Adrenal gland (tissue), 5 donors: ENCODE measurements around the gene DUSP10.

Experiments used
- POLR2A ChIP-seq, 2 donors: fragments of 450-650 bp; IDR thresholded peaks; one replicate each; pipeline ENCODE4 v1.6.1; 2017; ENCODE audit warnings: antibody characterized with exemption in 2 of 2, mild to moderate bottlenecking in 2 of 2, moderate library complexity in 1 of 2
- TF ChIP-seq, protein P1 (sequence below), 6 experiments: fragments of 450-650 bp in 4 of 6; fragments of 200-600 bp in 2 of 6; sonication (generic) in 1 of 6; IDR thresholded peaks; 1 replicate in 5 of 6; 2 replicates in 1 of 6; pipeline versions ENCODE4 v1.5.1 to v1.8.0; 2016 to 2021; ENCODE audit warnings: antibody characterized with exemption in 6 of 6, mild to moderate bottlenecking in 2 of 6, moderate library complexity in 1 of 6
- donor health status: DM: no; HTN: no; CAD: no.

DNA sequence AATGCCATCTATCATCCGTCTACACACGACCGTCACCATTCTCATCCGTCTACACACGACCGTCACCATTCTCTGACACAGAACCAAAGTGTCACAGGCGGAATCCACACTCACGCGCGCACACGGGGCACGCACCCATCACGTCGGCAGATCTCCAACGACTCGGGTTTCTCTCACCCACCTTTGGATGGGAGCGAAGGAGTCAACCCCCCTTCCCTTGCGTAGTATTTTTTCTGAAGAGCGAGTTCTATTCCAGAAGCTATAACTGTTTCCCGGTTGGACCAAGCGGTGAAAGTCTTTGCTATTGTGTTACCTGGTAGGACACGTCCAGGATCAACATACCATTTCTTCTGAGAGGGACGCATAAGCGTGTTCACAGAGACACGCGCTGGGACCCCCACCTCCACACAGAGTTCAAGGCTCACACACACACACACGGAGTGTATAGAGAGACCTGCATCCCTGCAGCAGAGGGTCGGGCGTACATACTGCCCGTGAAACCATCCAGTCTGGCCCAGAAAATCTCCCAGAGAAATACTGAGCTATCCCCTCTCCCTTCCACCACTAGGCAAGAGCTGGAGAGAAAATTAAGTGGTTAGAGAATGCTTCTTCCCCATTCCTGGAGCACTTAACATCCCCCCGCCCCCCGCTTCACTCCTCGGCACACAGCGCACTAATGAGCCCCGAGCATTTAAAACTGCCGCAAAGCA lies 741 bp downstream of the DUSP10 start:
- TF ChIP-seq POLR2A (IDR thresholded peaks at IDR 0.05), result no peak
- TF ChIP-seq, protein P1, sequence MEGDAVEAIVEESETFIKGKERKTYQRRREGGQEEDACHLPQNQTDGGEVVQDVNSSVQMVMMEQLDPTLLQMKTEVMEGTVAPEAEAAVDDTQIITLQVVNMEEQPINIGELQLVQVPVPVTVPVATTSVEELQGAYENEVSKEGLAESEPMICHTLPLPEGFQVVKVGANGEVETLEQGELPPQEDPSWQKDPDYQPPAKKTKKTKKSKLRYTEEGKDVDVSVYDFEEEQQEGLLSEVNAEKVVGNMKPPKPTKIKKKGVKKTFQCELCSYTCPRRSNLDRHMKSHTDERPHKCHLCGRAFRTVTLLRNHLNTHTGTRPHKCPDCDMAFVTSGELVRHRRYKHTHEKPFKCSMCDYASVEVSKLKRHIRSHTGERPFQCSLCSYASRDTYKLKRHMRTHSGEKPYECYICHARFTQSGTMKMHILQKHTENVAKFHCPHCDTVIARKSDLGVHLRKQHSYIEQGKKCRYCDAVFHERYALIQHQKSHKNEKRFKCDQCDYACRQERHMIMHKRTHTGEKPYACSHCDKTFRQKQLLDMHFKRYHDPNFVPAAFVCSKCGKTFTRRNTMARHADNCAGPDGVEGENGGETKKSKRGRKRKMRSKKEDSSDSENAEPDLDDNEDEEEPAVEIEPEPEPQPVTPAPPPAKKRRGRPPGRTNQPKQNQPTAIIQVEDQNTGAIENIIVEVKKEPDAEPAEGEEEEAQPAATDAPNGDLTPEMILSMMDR (IDR thresholded peaks at IDR 0.05), result peak in 2 of 6 experiments; percentile 10 to 17
